HEK293 (cell line): ENCODE data around the gene TECPR2.

ENCODE experiments used
- CTCF ChIA-PET: fragments of 350-600 bp; formaldehyde crosslinking; extraction: SDS; loops from one replicate; lab custom pipeline; 2021; ENCODE audit warnings: antibody characterized with exemption; lab: Yijun Ruan, JAX
- POLR2A ChIA-PET: fragments of 300-600 bp; formaldehyde crosslinking; extraction: SDS; loops from one replicate; lab custom pipeline; 2020; ENCODE audit warnings: antibody characterized with exemption, inconsistent platforms; lab: Yijun Ruan, JAX
- H3K27ac ChIP-seq: fragments of 200-500 bp; sonication (Bioruptor generic); 2 replicates; pipeline ENCODE4 v1.5.1; 2014; ENCODE audit warnings: low read depth, low read length, control low read depth, inconsistent platforms; ENCODE audit errors: extremely low read depth
- H3K36me3 ChIP-seq, 2 experiments: fragments of 200-500 bp in 1 of 2; sonication (Bioruptor generic) in 1 of 2; 1 replicate in 1 of 2; 2 replicates in 1 of 2; pipeline ENCODE4 v1.5.1; 2014 to 2017; ENCODE audit warnings: inconsistent platforms in 2 of 2, low read length in 2 of 2; ENCODE audit not compliant: control insufficient read depth in 2 of 2, insufficient read depth in 1 of 2
- H3K4me1 ChIP-seq: fragments of 200-500 bp; sonication (Bioruptor generic); 2 replicates; pipeline ENCODE4 v1.5.1; 2014; ENCODE audit warnings: mild to moderate bottlenecking, low read length, inconsistent platforms; ENCODE audit not compliant: control insufficient read depth, insufficient read depth
- H3K4me3 ChIP-seq: 2 replicates; pipeline ENCODE4 v1.5.1; 2011; ENCODE audit warnings: low read depth, mild to moderate bottlenecking, control low read depth, low read length, moderate library complexity
- H3K9me3 ChIP-seq: fragments of 200-500 bp; sonication (Bioruptor generic); 2 replicates; pipeline ENCODE4 v1.5.1; 2014; ENCODE audit warnings: low read depth, low read length, inconsistent platforms; ENCODE audit not compliant: control insufficient read depth, insufficient read depth
- BCL11A ChIP-seq: fragments of 450-650 bp; formaldehyde crosslinking; IDR thresholded peaks from 2 replicates; pipeline ENCODE4 v1.5.1; 2016; ENCODE audit warnings: low read depth, missing biosample characterization, missing genetic modification characterization
- HOXA7 ChIP-seq: sonication (generic); formaldehyde crosslinking; IDR thresholded peaks from 2 replicates; pipeline ENCODE4 v1.8.1; 2022; ENCODE audit warnings: missing genetic modification reagents, borderline replicate concordance
- RBAK ChIP-seq: fragments of 450-650 bp; formaldehyde crosslinking; IDR thresholded peaks from 2 replicates; pipeline ENCODE4 v1.5.1; 2016; ENCODE audit warnings: missing biosample characterization, missing genetic modification characterization
- SCRT2 ChIP-seq: fragments of 450-650 bp; formaldehyde crosslinking; IDR thresholded peaks from 2 replicates; pipeline ENCODE4 v1.5.1; 2016; ENCODE audit warnings: missing biosample characterization, missing genetic modification characterization
- SETDB1 ChIP-seq: IDR thresholded peaks from one replicate; pipeline ENCODE4 v1.6.1; 2017; ENCODE audit warnings: mild to moderate bottlenecking, low read length, moderate library complexity, mixed read lengths; ENCODE audit not compliant: insufficient read length
- ZEB2 ChIP-seq: fragments of 450-650 bp; formaldehyde crosslinking; IDR thresholded peaks from 2 replicates; pipeline ENCODE4 v1.5.1; 2016; ENCODE audit warnings: missing biosample characterization, missing genetic modification characterization
- ZNF112 ChIP-seq: fragments of 450-650 bp; formaldehyde crosslinking; IDR thresholded peaks from 2 replicates; pipeline ENCODE4 v1.5.0; 2017; ENCODE audit warnings: missing biosample characterization, missing genetic modification characterization
- ZNF140 ChIP-seq: fragments of 450-650 bp; formaldehyde crosslinking; IDR thresholded peaks from 2 replicates; pipeline ENCODE4 v1.5.1; 2016; ENCODE audit warnings: missing biosample characterization, missing genetic modification characterization
- ZNF146 ChIP-seq: fragments of 450-650 bp; formaldehyde crosslinking; IDR thresholded peaks from 2 replicates; pipeline ENCODE4 v1.5.1; 2016; ENCODE audit warnings: missing biosample characterization, missing genetic modification characterization
- ZNF248 ChIP-seq: fragments of 450-650 bp; formaldehyde crosslinking; IDR thresholded peaks from 2 replicates; pipeline ENCODE4 v1.5.1; 2017; ENCODE audit warnings: missing biosample characterization, missing genetic modification characterization
- ZNF341 ChIP-seq: fragments of 450-650 bp; formaldehyde crosslinking; IDR thresholded peaks from 2 replicates; pipeline ENCODE4; 2016; ENCODE audit warnings: low read depth, missing biosample characterization, missing genetic modification characterization
- ZNF350 ChIP-seq: fragments of 450-650 bp; formaldehyde crosslinking; IDR thresholded peaks from 2 replicates; pipeline ENCODE4 v1.5.0; 2017; ENCODE audit warnings: missing biosample characterization, mild to moderate bottlenecking, missing genetic modification characterization
- ZNF354C ChIP-seq: fragments of 450-650 bp; formaldehyde crosslinking; IDR thresholded peaks from 2 replicates; pipeline ENCODE4 v1.5.1; 2016; ENCODE audit warnings: missing biosample characterization, missing genetic modification characterization, low read depth, borderline replicate concordance
- ZNF514 ChIP-seq: fragments of 450-650 bp; formaldehyde crosslinking; IDR thresholded peaks from 2 replicates; pipeline ENCODE4 v1.5.1; 2016; ENCODE audit warnings: missing biosample characterization, missing genetic modification characterization
- ZNF664 ChIP-seq: fragments of 450-650 bp; formaldehyde crosslinking; IDR thresholded peaks from 2 replicates; pipeline ENCODE4 v1.5.1; 2016; ENCODE audit warnings: missing biosample characterization, missing genetic modification characterization
- ZNF670 ChIP-seq: fragments of 450-650 bp; formaldehyde crosslinking; IDR thresholded peaks from 2 replicates; pipeline ENCODE4 v1.5.1; 2016; ENCODE audit warnings: missing biosample characterization, missing genetic modification characterization, low read depth
- ZNF747 ChIP-seq: fragments of 450-650 bp; formaldehyde crosslinking; IDR thresholded peaks from 2 replicates; pipeline ENCODE4 v1.5.1; 2016; ENCODE audit warnings: missing biosample characterization, missing genetic modification characterization
- ZNF76 ChIP-seq: fragments of 450-650 bp; formaldehyde crosslinking; IDR thresholded peaks from 2 replicates; pipeline ENCODE4; 2016; ENCODE audit warnings: low read depth, missing biosample characterization, missing genetic modification characterization, borderline replicate concordance
- ZNF830 ChIP-seq: fragments of 450-650 bp; IDR thresholded peaks from 2 replicates; pipeline ENCODE4 v1.5.0; 2018; ENCODE audit warnings: missing biosample characterization, missing genetic modification characterization, low read depth, mild to moderate bottlenecking, moderate library complexity
- TF ChIP-seq, protein P1 (sequence below): fragments of 450-650 bp; IDR thresholded peaks from 2 replicates; pipeline ENCODE4 v1.5.1; 2018; ENCODE audit warnings: missing biosample characterization, missing genetic modification characterization
- TF ChIP-seq, protein P2 (sequence below): fragments of 450-650 bp; formaldehyde crosslinking; conservative IDR thresholded peaks from 2 replicates; pipeline ENCODE4 v1.5.1; 2016; ENCODE audit warnings: low read depth, missing biosample characterization, missing genetic modification characterization
- TF ChIP-seq, protein P3 (sequence below): fragments of 450-650 bp; formaldehyde crosslinking; IDR thresholded peaks from 2 replicates; pipeline ENCODE4 v1.5.1; 2017; ENCODE audit warnings: missing biosample characterization, missing genetic modification characterization
- TF ChIP-seq, protein P4 (sequence below): fragments of 450-650 bp; formaldehyde crosslinking; IDR thresholded peaks from 2 replicates; pipeline ENCODE4 v1.5.1; 2016; ENCODE audit warnings: missing biosample characterization, missing genetic modification characterization
- TF ChIP-seq, protein P5 (sequence below): fragments of 450-650 bp; formaldehyde crosslinking; IDR thresholded peaks from 2 replicates; pipeline ENCODE4 v1.5.1; 2017; ENCODE audit warnings: missing biosample characterization, missing genetic modification characterization

TECPR2 gene

DNA sequence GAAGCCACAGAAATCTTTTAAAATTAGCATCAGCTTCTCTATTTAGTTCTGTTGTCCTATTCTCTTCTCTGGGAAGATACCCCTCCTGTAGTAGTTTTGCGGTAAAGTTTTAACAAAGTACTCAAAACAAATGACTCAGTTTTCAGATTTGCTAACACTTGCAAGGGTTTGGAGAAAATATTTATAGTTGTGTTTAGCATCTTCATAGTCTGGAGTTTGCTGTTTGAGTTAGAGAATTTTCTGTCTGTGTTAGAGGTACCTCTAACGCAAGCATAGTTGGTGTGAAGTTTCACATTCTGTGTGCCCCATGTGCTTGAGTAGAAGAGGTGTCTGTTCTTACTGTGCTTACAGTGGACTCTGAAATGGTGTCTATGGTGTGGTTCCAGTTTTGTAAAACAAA is 110.8 kb downstream of the TECPR2 start (continued):
- TF ChIP-seq, protein P1, sequence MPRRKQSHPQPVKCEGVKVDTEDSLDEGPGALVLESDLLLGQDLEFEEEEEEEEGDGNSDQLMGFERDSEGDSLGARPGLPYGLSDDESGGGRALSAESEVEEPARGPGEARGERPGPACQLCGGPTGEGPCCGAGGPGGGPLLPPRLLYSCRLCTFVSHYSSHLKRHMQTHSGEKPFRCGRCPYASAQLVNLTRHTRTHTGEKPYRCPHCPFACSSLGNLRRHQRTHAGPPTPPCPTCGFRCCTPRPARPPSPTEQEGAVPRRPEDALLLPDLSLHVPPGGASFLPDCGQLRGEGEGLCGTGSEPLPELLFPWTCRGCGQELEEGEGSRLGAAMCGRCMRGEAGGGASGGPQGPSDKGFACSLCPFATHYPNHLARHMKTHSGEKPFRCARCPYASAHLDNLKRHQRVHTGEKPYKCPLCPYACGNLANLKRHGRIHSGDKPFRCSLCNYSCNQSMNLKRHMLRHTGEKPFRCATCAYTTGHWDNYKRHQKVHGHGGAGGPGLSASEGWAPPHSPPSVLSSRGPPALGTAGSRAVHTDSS (tag by site-specific recombination): no peak
- no peak for TF ChIP-seq SETDB1
- no peak for TF ChIP-seq ZNF350
- TF ChIP-seq ZNF341: no peak
- no peak for TF ChIP-seq SCRT2 (tag by site-specific recombination)
- TF ChIP-seq HOXA7 (CRISPR knock-in tag): no peak
- TF ChIP-seq, protein P2, sequence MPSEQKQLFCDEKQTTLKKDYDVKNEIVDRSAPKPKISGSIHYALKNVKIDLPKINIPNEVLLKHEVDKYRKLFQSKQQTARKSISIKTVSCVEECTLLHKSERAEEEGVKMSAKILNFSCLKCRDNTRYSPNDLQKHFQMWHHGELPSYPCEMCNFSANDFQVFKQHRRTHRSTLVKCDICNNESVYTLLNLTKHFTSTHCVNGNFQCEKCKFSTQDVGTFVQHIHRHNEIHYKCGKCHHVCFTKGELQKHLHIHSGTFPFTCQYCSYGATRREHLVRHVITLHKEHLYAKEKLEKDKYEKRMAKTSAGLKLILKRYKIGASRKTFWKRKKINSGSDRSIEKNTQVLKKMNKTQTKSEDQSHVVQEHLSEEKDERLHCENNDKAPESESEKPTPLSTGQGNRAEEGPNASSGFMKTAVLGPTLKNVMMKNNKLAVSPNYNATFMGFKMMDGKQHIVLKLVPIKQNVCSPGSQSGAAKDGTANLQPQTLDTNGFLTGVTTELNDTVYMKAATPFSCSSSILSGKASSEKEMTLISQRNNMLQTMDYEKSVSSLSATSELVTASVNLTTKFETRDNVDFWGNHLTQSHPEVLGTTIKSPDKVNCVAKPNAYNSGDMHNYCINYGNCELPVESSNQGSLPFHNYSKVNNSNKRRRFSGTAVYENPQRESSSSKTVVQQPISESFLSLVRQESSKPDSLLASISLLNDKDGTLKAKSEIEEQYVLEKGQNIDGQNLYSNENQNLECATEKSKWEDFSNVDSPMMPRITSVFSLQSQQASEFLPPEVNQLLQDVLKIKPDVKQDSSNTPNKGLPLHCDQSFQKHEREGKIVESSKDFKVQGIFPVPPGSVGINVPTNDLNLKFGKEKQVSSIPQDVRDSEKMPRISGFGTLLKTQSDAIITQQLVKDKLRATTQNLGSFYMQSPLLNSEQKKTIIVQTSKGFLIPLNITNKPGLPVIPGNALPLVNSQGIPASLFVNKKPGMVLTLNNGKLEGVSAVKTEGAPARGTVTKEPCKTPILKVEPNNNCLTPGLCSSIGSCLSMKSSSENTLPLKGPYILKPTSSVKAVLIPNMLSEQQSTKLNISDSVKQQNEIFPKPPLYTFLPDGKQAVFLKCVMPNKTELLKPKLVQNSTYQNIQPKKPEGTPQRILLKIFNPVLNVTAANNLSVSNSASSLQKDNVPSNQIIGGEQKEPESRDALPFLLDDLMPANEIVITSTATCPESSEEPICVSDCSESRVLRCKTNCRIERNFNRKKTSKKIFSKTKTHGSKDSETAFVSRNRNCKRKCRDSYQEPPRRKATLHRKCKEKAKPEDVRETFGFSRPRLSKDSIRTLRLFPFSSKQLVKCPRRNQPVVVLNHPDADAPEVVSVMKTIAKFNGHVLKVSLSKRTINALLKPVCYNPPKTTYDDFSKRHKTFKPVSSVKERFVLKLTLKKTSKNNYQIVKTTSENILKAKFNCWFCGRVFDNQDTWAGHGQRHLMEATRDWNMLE (tag by site-specific recombination): no peak
- TF ChIP-seq ZNF830: no peak
- TF ChIP-seq, protein P3, sequence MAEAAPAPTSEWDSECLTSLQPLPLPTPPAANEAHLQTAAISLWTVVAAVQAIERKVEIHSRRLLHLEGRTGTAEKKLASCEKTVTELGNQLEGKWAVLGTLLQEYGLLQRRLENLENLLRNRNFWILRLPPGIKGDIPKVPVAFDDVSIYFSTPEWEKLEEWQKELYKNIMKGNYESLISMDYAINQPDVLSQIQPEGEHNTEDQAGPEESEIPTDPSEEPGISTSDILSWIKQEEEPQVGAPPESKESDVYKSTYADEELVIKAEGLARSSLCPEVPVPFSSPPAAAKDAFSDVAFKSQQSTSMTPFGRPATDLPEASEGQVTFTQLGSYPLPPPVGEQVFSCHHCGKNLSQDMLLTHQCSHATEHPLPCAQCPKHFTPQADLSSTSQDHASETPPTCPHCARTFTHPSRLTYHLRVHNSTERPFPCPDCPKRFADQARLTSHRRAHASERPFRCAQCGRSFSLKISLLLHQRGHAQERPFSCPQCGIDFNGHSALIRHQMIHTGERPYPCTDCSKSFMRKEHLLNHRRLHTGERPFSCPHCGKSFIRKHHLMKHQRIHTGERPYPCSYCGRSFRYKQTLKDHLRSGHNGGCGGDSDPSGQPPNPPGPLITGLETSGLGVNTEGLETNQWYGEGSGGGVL: no peak
- no peak for TF ChIP-seq RBAK (tag by site-specific recombination)
- no peak for TF ChIP-seq ZNF146 (tag by site-specific recombination)
- no peak for TF ChIP-seq ZNF76

DNA sequence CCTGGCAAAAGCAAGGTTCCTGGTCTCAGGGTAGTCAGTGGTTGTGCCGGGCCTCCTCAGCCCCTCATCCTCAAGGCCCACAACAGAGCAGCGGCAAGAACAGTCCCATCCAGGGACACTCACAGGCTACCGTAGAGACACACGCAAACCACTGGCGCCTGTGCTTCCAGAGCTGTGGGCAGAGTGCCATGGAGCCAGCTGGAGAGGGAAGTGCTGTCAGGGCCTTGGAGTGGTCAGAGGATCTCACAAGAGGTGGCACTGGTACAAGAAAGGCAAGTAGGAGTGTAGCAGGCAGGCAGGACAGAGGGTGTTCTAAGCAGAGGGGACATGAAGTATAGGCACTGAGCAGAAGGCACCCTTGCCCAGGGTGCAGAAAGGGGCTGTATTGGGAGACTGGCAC is 112.2 kb downstream of the TECPR2 start:
- ChIA-PET CTCF (interaction anchor here (0.7 to 0.9 kb wide), 2 partner anchors 37 to 207 kb away, joined by 3 read pairs; no protein-coding TSS in a partner anchor), POLR2A (no interaction called here)
- no peak overlapping the region for H3K27ac ChIP-seq
- no peaks in the 10 kb centered on the region for H3K9me3 ChIP-seq
- TF ChIP-seq ZNF354C (no peak), ZNF341 (no peak), ZNF670 (tag by site-specific recombination) (no peak)
- TF ChIP-seq, all 188 proteins: peak for 0
- no peak overlapping the region for H3K4me3 ChIP-seq
- peaks cover 0 to 11% of the 10 kb centered on the region in 2 experiments; a peak in 2 of 3 replicates for H3K36me3 ChIP-seq
- no peaks in the 10 kb centered on the region for H3K4me1 ChIP-seq

DNA sequence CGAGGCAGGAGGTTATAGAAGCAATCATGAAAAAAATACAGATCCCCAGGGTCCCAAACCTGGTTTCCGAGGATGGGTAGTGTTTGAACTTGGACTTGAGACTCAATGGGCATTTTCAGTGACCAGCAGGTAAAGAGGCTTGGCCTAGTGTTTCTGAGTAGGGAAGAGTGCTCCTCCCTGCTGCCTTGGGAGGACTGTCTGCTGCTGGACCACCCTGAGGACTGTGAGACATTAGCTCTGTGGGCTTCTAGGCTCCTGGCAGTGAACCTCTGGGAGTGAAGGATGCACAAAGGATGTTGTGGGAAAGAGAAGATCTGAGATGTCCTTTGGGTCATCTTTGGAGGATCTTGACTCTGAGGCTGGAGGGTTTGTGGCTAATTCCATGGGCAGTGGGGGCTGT is 116.4 kb downstream of the TECPR2 start:
- no peak overlapping the region for H3K4me3 ChIP-seq
- TF ChIP-seq ZNF514 (tag by site-specific recombination): no peak
- no peak for TF ChIP-seq ZNF747 (tag by site-specific recombination)
- TF ChIP-seq BCL11A (tag by site-specific recombination): no peak
- TF ChIP-seq ZEB2: no peak
- TF ChIP-seq ZNF140: no peak
- no peak for TF ChIP-seq ZNF350
- TF ChIP-seq ZNF248: no peak
- TF ChIP-seq ZNF76: no peak
- TF ChIP-seq ZNF664 (tag by site-specific recombination): no peak
- TF ChIP-seq, protein P4, sequence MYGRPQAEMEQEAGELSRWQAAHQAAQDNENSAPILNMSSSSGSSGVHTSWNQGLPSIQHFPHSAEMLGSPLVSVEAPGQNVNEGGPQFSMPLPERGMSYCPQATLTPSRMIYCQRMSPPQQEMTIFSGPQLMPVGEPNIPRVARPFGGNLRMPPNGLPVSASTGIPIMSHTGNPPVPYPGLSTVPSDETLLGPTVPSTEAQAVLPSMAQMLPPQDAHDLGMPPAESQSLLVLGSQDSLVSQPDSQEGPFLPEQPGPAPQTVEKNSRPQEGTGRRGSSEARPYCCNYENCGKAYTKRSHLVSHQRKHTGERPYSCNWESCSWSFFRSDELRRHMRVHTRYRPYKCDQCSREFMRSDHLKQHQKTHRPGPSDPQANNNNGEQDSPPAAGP (tag by site-specific recombination): no peak
- TF ChIP-seq, protein P5, sequence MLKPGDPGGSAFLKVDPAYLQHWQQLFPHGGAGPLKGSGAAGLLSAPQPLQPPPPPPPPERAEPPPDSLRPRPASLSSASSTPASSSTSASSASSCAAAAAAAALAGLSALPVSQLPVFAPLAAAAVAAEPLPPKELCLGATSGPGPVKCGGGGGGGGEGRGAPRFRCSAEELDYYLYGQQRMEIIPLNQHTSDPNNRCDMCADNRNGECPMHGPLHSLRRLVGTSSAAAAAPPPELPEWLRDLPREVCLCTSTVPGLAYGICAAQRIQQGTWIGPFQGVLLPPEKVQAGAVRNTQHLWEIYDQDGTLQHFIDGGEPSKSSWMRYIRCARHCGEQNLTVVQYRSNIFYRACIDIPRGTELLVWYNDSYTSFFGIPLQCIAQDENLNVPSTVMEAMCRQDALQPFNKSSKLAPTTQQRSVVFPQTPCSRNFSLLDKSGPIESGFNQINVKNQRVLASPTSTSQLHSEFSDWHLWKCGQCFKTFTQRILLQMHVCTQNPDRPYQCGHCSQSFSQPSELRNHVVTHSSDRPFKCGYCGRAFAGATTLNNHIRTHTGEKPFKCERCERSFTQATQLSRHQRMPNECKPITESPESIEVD (tag by site-specific recombination): no peak
- TF ChIP-seq ZNF112: no peak

More for the DNA sequence above, 116.4 kb downstream of the TECPR2 start:
- ChIA-PET POLR2A (no interaction called here), CTCF (interaction anchor here (1.2 kb wide), 1 partner anchor 41 kb away, joined by 3 read pairs; no protein-coding TSS in a partner anchor)
- Histone ChIP-seq H3K27ac (no peak overlapping the region), H3K9me3 (no peaks in the 10 kb centered on the region), H3K4me1 (no peaks in the 10 kb centered on the region), H3K36me3 (peaks cover 0 to 7% of the 10 kb centered on the region in 2 experiments; a peak in 2 of 3 replicates)
